GM23248 (cell line): ENCODE results near the gene MICU2.

Experiments used
- EZH2 ChIP-seq: fragments of 200-600 bp; sonication (generic); IDR thresholded peaks from 2 replicates; pipeline ENCODE4 v1.6.1; 2018; ENCODE audit warnings: antibody characterized with exemption, mild to moderate bottlenecking; ENCODE audit not compliant: insufficient read depth, poor library complexity, severe bottlenecking
- EZH2phosphoT487 ChIP-seq: fragments of 200-600 bp; sonication (generic); IDR thresholded peaks from 2 replicates; pipeline ENCODE4 v1.6.1; 2018; ENCODE audit warnings: antibody characterized with exemption, moderate library complexity, mild to moderate bottlenecking, low read depth; ENCODE audit not compliant: insufficient read depth

DNA sequence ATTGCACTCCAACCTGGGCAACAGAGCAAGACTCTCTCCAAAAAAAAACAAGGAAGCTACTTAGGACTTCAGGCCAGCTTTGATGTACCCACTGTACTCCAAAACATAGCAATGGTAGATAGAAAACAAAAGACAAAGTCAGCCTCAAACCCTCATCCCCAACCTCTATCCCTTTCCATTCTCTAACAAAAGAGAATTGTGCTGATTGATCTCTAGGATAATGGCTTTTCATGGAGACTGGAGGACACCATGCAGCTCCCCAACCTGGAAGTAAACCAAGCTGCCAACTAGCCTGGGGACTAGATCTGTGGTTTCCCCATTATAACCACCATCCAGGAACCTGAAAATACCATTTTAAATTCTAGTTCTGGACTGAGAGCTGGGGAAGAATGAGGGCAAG, 140.5 kb downstream of the MICU2 start:
- TF ChIP-seq EZH2 (no peak), EZH2phosphoT487 (no peak)
